ENCODE measurements around the gene TAS2R41.
"Not testable (repeated sequence)": the region's sequence is repeated elsewhere in the genome, so short reads cannot be mapped to it uniquely, and the experiment has no call there.

The TAS2R41 gene

DNA sequence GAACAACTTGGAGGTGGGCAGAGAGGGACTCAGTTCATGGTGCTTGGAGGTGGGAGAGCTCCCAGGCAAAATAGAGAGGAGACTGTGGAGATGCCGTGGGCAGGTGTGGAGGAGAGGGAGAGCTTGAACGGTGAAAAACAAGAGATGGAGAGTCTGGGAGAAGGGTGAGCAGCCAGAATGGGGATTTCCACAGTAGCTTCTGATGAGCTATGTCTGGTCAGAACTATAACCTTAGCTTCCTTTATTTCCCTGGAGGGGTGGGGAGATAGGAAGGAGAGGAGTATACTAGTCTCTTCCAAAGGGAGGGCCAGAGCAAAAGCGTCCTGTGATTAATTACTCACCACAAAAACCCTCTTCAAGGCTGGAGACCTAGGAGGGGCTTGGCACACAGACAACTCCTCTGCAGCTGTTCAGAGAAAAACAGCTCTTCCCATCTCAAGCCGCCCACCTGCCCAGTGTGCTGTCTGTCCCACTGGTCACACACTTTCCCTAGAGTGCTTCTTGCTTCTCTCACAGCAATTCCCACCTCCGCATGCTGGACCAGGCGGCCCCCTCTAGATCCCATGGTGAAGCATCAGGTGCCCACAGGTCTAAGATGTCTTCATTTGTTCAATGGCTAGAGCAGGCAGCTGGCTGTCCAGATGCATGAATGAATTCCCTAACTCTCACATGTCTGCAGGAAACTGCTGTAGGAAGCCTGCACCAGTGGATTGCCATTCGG lies 41.9 kb downstream of the TAS2R41 start:
- no peak for DNase-seq

DNA sequence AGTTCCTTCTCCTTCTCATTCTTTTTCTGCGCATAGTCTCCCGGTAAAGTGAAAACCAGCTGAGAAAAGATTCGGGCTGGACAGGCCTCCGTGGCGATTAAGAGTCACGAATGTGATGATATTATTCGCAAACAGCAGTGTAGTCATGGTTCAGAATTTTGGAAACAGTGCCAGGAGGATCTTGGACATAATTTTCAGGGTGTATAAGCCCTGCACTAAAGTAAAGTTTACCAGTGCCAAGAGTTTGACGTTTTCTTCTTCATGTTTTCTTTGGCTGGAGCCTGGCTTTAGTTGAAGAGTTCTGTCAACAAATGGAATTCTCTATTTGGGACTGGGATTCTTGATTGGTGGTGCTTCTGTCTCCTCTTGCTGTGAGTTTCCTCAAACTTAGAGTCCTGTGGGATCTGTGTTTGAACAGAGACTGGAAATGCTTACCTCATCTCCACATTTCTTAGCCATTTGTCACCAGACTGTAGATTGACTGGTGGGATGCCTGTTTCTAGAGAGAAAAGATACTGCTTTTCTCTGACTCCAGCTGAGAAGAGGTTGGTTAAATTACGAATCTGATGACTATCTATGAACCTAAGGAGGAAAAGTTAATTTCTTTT lies 44.7 kb downstream of the TAS2R41 start:
- not testable (repeated sequence) for DNase-seq
